Measurements from ENCODE around the gene ADI1. TPM values are rescaled to one million over a fixed set of nuclear protein-coding genes. Genes with fewer than 3 reads are reported as not detected.
A peak's percentile ranks its signal among the peaks of the same experiment; 100 is the strongest.
"Not testable (repeated sequence)": the region's sequence is repeated elsewhere in the genome, so short reads cannot be mapped to it uniquely, and the experiment has no call there.

The ADI1 gene
- total RNA-seq, 1 experiment from 2014 or later, result 69.2 TPM

DNA sequence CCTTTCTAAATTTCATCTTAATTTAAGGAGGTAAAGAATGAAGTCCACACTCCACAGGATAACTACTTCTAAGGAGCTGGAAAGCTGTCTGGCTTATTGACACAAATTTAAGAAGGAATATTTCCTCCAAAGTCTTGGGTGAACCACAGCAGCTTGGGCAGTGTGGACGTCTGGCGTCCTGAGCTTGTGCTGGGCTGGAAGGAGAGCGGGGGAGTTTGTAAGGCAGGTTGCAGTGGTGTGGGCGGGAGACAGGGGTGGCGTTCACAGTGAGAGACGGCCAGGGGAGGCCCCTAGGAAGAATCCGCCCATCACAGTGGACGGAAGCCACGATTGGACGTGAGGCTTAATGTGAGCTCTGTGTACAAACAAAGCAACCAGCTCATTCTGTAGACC is 25.7 kb downstream of the ADI1 start:
- Histone ChIP-seq H3K9me3 (no peaks in the 10 kb centered on the region), H3K36me3 (ENCODE audit: control insufficient read depth, insufficient read depth, low read length) (no peaks in the 10 kb centered on the region; the same call in 1 of the 2 replicates), H3K27me3 (replicated peaks; ENCODE audit: control insufficient read depth, insufficient read depth, low read length) (no peaks in the 10 kb centered on the region), H3K4me1 (no peaks in the 10 kb centered on the region), H3K4me3 (ENCODE audit: low read depth, low read length) (no peak overlapping the region)
- POLR2A ChIA-PET, result no interaction called here
- BruUV-seq (replicated peaks), result no TSS peak
- peaks cover 19% of the 10 kb centered on the region for H3K36me3 Mint-ChIP-seq (ENCODE audit: insufficient read depth, unreplicated experiment)
- no peak for TF ChIP-seq CTCF (IDR thresholded peaks at IDR 0.05; ENCODE audit: insufficient read depth in 1 of 2, low read depth in 1 of 2, low read length in 1 of 2, severe bottlenecking in 1 of 2, unreplicated experiment in 1 of 2)
- no peak overlapping the region for H3K4me3 Mint-ChIP-seq (ENCODE audit: unreplicated experiment)
- no peaks in the 10 kb centered on the region for H3K9me3 Mint-ChIP-seq (ENCODE audit: unreplicated experiment)
- H3K4me1 Mint-ChIP-seq (ENCODE audit: low read depth, unreplicated experiment), result no peaks in the 10 kb centered on the region
- H3K27me3 Mint-ChIP-seq (ENCODE audit: insufficient read depth, unreplicated experiment), result no peaks in the 10 kb centered on the region
- peak in 1 of 2 experiments; percentile 22 for DNase-seq
- CTCF ChIA-PET, result no interaction called here
- no peak overlapping the region for H3K27ac Mint-ChIP-seq (ENCODE audit: unreplicated experiment)
- intact Hi-C loops (cut with micrococcal nuclease; ENCODE audit: unreplicated experiment), result no loop called here

- intact Hi-C loops (cut with micrococcal nuclease; ENCODE audit: unreplicated experiment), result no loop called here
- H3K4me1 ChIP-seq, result no peaks in the 10 kb centered on the region
- no peaks in the 10 kb centered on the region for H3K27me3 Mint-ChIP-seq (ENCODE audit: insufficient read depth, unreplicated experiment)
- H3K9me3 ChIP-seq, result no peaks in the 10 kb centered on the region
- H3K9me3 Mint-ChIP-seq (ENCODE audit: unreplicated experiment), result no peaks in the 10 kb centered on the region
- POLR2A ChIA-PET, result no interaction called here
- no peak overlapping the region for H3K27ac Mint-ChIP-seq (ENCODE audit: unreplicated experiment)
- no peaks in the 10 kb centered on the region for H3K27me3 ChIP-seq (replicated peaks; ENCODE audit: control insufficient read depth, insufficient read depth, low read length)
- no peaks in the 10 kb centered on the region; the same call in 1 of the 2 replicates for H3K36me3 ChIP-seq (ENCODE audit: control insufficient read depth, insufficient read depth, low read length)
- no TSS peak for BruUV-seq (replicated peaks)
- CTCF ChIA-PET, result no interaction called here
- no peak for TF ChIP-seq CTCF (IDR thresholded peaks at IDR 0.05; ENCODE audit: insufficient read depth in 1 of 2, low read depth in 1 of 2, low read length in 1 of 2, severe bottlenecking in 1 of 2, unreplicated experiment in 1 of 2)
- peaks cover 14% of the 10 kb centered on the region for H3K36me3 Mint-ChIP-seq (ENCODE audit: insufficient read depth, unreplicated experiment)
- no peak for DNase-seq
- no peak overlapping the region for H3K4me3 Mint-ChIP-seq (ENCODE audit: unreplicated experiment)
- H3K4me1 Mint-ChIP-seq (ENCODE audit: low read depth, unreplicated experiment), result no peaks in the 10 kb centered on the region
- H3K4me3 ChIP-seq (ENCODE audit: low read depth, low read length), result no peak overlapping the region
Observed at GRCh38 chr2:3492951-3493614, 26.2 kb downstream of the ADI1 start.

GRCh38 chr2:3492475-3492787 is 26.9 kb downstream of the ADI1 start:
- H3K9me3 Mint-ChIP-seq (ENCODE audit: unreplicated experiment); BruUV-seq (replicated peaks); H3K27ac Mint-ChIP-seq (ENCODE audit: unreplicated experiment); H3K4me1 Mint-ChIP-seq (ENCODE audit: low read depth, unreplicated experiment); H3K9me3 ChIP-seq; H3K4me3 Mint-ChIP-seq (ENCODE audit: unreplicated experiment); POLR2A ChIA-PET; H3K36me3 Mint-ChIP-seq (ENCODE audit: insufficient read depth, unreplicated experiment); H3K4me3 ChIP-seq (ENCODE audit: low read depth, low read length); H3K27me3 Mint-ChIP-seq (ENCODE audit: insufficient read depth, unreplicated experiment); intact Hi-C loops (cut with micrococcal nuclease; ENCODE audit: unreplicated experiment); H3K27me3 ChIP-seq (replicated peaks; ENCODE audit: control insufficient read depth, insufficient read depth, low read length); H3K4me1 ChIP-seq; DNase-seq; H3K36me3 ChIP-seq (ENCODE audit: control insufficient read depth, insufficient read depth, low read length); CTCF ChIA-PET: not testable (repeated sequence)

Data from Caco-2 (cell line).